GM08714 (cell line): ENCODE measurements around the gene SGO1.

Experiments used
- H3K4me3 ChIP-seq: fragments of 200-500 bp; sonication (Bioruptor generic); 2 replicates; pipeline ENCODE4 v1.5.1; 2014; ENCODE audit warnings: mild to moderate bottlenecking, low read length, inconsistent platforms
- ZNF274 ChIP-seq: IDR thresholded peaks from 2 replicates; pipeline ENCODE4 v1.6.1; 2012; ENCODE audit warnings: mild to moderate bottlenecking, low read depth, low read length

The SGO1 gene

GRCh38 chr3:20190991-20191390 lies 5.0 kb upstream of the SGO1 start:
- no peak for TF ChIP-seq ZNF274
- no peak overlapping the region for H3K4me3 ChIP-seq

- H3K4me3 ChIP-seq: peak overlapping the region; percentile 100
- TF ChIP-seq ZNF274: no peak
Measured at GRCh38 chr3:20186600-20187004, 596 bp upstream of the SGO1 start.

GRCh38 chr3:20185331-20185678 lies 701 bp downstream of the SGO1 start:
- no peak for TF ChIP-seq ZNF274
- peak overlapping the region; percentile 85 for H3K4me3 ChIP-seq

- TF ChIP-seq ZNF274: no peak
Measured at GRCh38 chr3:20182206-20182605, 3.8 kb downstream of the SGO1 start.

GRCh38 chr3:20181276-20181675 lies 4.7 kb downstream of the SGO1 start:
- no peak for TF ChIP-seq ZNF274
- H3K4me3 ChIP-seq: no peak overlapping the region

More at GRCh38 chr3:20182206-20182605, 3.8 kb downstream of the SGO1 start:
- H3K4me3 ChIP-seq: no peak overlapping the region

- H3K4me3 ChIP-seq: no peak overlapping the region
- no peak for TF ChIP-seq ZNF274
Measured at GRCh38 chr3:20173844-20174410, 12.1 kb downstream of the SGO1 start.

GRCh38 chr3:20161714-20162113 lies 24.3 kb downstream of the SGO1 start:
- H3K4me3 ChIP-seq: no peak overlapping the region
- TF ChIP-seq ZNF274: no peak

- TF ChIP-seq ZNF274: no peak
- no peak overlapping the region for H3K4me3 ChIP-seq
Measured at GRCh38 chr3:20160230-20160629, 25.8 kb downstream of the SGO1 start.

- H3K4me3 ChIP-seq: no peak overlapping the region
- no peak for TF ChIP-seq ZNF274
Measured at GRCh38 chr3:20154928-20155327, 31.1 kb downstream of the SGO1 start.

- H3K4me3 ChIP-seq: no peak overlapping the region
- TF ChIP-seq ZNF274: no peak
Measured at GRCh38 chr3:20154078-20154477, 31.9 kb downstream of the SGO1 start.

GRCh38 chr3:20148466-20148865 lies 37.5 kb downstream of the SGO1 start:
- no peak for TF ChIP-seq ZNF274
- no peak overlapping the region for H3K4me3 ChIP-seq

- H3K4me3 ChIP-seq: no peak overlapping the region
- TF ChIP-seq ZNF274: no peak
Measured at GRCh38 chr3:20147361-20147760, 38.6 kb downstream of the SGO1 start.

- no peak overlapping the region for H3K4me3 ChIP-seq
- TF ChIP-seq ZNF274: no peak
Measured at GRCh38 chr3:20146301-20146700, 39.7 kb downstream of the SGO1 start.

- no peak for TF ChIP-seq ZNF274
- H3K4me3 ChIP-seq: no peak overlapping the region
Measured at GRCh38 chr3:20145874-20146273, 40.1 kb downstream of the SGO1 start.

GRCh38 chr3:20143519-20143918 lies 42.5 kb downstream of the SGO1 start:
- no peak for TF ChIP-seq ZNF274
- H3K4me3 ChIP-seq: no peak overlapping the region

GRCh38 chr3:20142517-20142916 lies 43.5 kb downstream of the SGO1 start:
- no peak for TF ChIP-seq ZNF274
- H3K4me3 ChIP-seq: no peak overlapping the region
